Activated B cell treated with CpG ODN at 0.5 μM for 24 hours (primary cell): ENCODE measurements around the gene MAZ. TPM values are rescaled to one million over a fixed set of nuclear protein-coding genes. Genes with fewer than 3 reads are reported as not detected.
A peak's percentile ranks its signal among the peaks of the same experiment; 100 is the strongest.

Experiments
- ATAC-seq: fragments of 200-7000 bp; cut with Tn5 transposase; one replicate; pipeline ENCODE4 v1.10.0; 2021; ENCODE audit warnings: low read depth, mild to moderate bottlenecking, moderate library complexity
- CTCF ChIA-PET: fragments of 350-600 bp; sonication (Branson Sonifier 250); formaldehyde crosslinking; loops from one replicate; lab custom pipeline; 2021; ENCODE audit warnings: antibody characterized with exemption; lab: Charles Lee
- POLR2A ChIA-PET: fragments of 350-600 bp; sonication (Branson Sonifier 250); formaldehyde crosslinking; loops from one replicate; lab custom pipeline; 2021; ENCODE audit warnings: antibody characterized with exemption; lab: Charles Lee
- DNase-seq: peaks from one replicate; pipeline ENCODE4 v3.0.0; 2022
- H3K27ac Mint-ChIP-seq: one replicate; pipeline ENCODE4 v1.8.0; 2020; ENCODE audit warnings: mixed read lengths
- H3K27me3 Mint-ChIP-seq: one replicate; pipeline ENCODE4 v1.8.0; 2021; ENCODE audit warnings: mixed read lengths
- H3K36me3 Mint-ChIP-seq: one replicate; pipeline ENCODE4 v1.8.0; 2021; ENCODE audit warnings: low read depth, mixed read lengths
- H3K4me1 Mint-ChIP-seq: one replicate; pipeline ENCODE4 v1.8.0; 2021; ENCODE audit warnings: mixed read lengths
- H3K4me3 Mint-ChIP-seq: one replicate; pipeline ENCODE4 v1.8.0; 2020; ENCODE audit warnings: mild to moderate bottlenecking, mixed read lengths
- H3K9me3 Mint-ChIP-seq: one replicate; pipeline ENCODE4 v1.8.0; 2020; ENCODE audit warnings: mixed read lengths
- intact Hi-C: fragments of 100-400 bp; cut with micrococcal nuclease; formaldehyde crosslinking; loops from one replicate; pipeline ENCODE4 v1.15.1; 2024
- total RNA-seq: library from RNA; stranded (reverse); gene quantifications from 2 replicates; pipeline ENCODE4 v1.2.3, GENCODE V29; 2022
- TF ChIP-seq, protein P1 (sequence below): fragments of 200-600 bp; IDR thresholded peaks from one replicate; pipeline ENCODE4 v1.8.0; 2022; ENCODE audit warnings: antibody characterized with exemption, mild to moderate bottlenecking

The MAZ gene
- total RNA-seq, 1 donor from 2014 or later, result 187 TPM

DNA sequence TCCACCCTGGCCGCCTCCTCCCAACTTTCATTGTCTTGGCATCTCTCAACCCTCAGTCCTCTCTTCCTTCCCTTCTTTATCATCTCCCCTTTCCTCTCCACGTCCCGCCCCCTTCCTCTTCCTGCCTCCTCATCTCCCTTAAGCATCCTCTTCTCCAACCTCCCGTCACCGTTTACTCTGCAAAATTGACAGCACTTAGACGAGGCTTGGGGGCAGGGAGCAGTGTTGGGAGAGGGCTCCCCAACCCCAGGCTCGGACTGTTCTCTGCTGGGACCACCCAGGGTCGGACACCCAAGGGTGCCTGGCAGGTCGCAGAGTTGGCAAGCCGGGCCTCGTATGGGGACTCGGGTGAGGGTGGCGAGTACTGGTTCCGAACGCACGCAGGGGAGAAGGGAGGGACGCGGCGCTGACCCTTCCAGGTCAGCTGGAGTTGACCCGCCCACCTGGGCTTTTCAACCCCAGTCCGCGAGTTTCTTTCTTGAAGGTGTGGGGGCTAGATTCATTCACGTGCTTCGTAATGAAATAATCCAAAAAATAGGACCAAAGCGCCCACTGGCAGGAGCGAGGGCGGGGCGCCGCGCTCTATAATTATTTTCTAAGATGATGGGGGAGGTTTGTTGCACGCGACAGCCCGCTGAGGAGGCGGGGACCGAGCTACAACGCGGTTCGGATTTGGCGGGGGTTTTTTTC is 8.8 kb downstream of the MAZ start:
- Mint-ChIP-seq H3K36me3 (peaks cover 33% of the 10 kb centered on the region), H3K4me3 (peak overlapping the region; percentile 99), H3K4me1 (peaks cover 71% of the 10 kb centered on the region), H3K27ac (peak overlapping the region; percentile 99), H3K9me3 (no peaks in the 10 kb centered on the region), H3K27me3 (no peaks in the 10 kb centered on the region)
- no peak for DNase-seq
- TF ChIP-seq, protein P1, sequence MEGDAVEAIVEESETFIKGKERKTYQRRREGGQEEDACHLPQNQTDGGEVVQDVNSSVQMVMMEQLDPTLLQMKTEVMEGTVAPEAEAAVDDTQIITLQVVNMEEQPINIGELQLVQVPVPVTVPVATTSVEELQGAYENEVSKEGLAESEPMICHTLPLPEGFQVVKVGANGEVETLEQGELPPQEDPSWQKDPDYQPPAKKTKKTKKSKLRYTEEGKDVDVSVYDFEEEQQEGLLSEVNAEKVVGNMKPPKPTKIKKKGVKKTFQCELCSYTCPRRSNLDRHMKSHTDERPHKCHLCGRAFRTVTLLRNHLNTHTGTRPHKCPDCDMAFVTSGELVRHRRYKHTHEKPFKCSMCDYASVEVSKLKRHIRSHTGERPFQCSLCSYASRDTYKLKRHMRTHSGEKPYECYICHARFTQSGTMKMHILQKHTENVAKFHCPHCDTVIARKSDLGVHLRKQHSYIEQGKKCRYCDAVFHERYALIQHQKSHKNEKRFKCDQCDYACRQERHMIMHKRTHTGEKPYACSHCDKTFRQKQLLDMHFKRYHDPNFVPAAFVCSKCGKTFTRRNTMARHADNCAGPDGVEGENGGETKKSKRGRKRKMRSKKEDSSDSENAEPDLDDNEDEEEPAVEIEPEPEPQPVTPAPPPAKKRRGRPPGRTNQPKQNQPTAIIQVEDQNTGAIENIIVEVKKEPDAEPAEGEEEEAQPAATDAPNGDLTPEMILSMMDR, result no peak
- no peak for ATAC-seq
- intact Hi-C loops, result loop anchor here (5.0 kb wide), 1 partner anchor 1362 kb away; no protein-coding TSS in a partner anchor
- ChIA-PET CTCF (interaction anchor here (0.6 to 2.3 kb wide), 8 partner anchors 7 to 116 kb away, joined by 4 to 23 read pairs (median 5); partner anchors contain the start of gene KIF22), POLR2A (interaction anchor here (0.6 to 8.2 kb wide), 27 partner anchors 7 to 993 kb away, joined by 3 to 147 read pairs (median 5); partner anchors contain the start of genes ALDOA, ATXN2L, CDIPT and CORO1A)

- Mint-ChIP-seq H3K4me1 (peaks cover 71% of the 10 kb centered on the region), H3K36me3 (peaks cover 38% of the 10 kb centered on the region), H3K27ac (peak within 1 kb of the TSS; percentile 99), H3K9me3 (no peaks in the 10 kb centered on the region), H3K27me3 (no peaks in the 10 kb centered on the region), H3K4me3 (peak within 1 kb of the TSS; percentile 99)
- peak; percentile 97 for DNase-seq
- ATAC-seq, result peak; percentile 74
- intact Hi-C loops, result loop anchor here (1.0 to 5.0 kb wide), 8 partner anchors 9 to 1361 kb away; partner anchors contain the start of genes CDIPT, FBXL19 and KIF22
- ChIA-PET CTCF (interaction anchor here (0.6 to 2.3 kb wide), 8 partner anchors 8 to 117 kb away, joined by 4 to 23 read pairs (median 5); partner anchors contain the start of gene KIF22), POLR2A (interaction anchor here (0.6 to 8.2 kb wide), 30 partner anchors 8 to 993 kb away, joined by 3 to 147 read pairs (median 5); partner anchors contain the start of genes ALDOA, ATXN2L, CDIPT and CORO1A)
- TF ChIP-seq, protein P1, result peak; percentile 89
These were observed 9.7 kb downstream of the MAZ start, which contains the start of gene PAGR1 for GRCh38 chr16:29815793-29816693. TSS of gene PAGR1 (plus strand) at chr16:29816152. CDS start at chr16:29816526, 374 bp downstream.

DNA sequence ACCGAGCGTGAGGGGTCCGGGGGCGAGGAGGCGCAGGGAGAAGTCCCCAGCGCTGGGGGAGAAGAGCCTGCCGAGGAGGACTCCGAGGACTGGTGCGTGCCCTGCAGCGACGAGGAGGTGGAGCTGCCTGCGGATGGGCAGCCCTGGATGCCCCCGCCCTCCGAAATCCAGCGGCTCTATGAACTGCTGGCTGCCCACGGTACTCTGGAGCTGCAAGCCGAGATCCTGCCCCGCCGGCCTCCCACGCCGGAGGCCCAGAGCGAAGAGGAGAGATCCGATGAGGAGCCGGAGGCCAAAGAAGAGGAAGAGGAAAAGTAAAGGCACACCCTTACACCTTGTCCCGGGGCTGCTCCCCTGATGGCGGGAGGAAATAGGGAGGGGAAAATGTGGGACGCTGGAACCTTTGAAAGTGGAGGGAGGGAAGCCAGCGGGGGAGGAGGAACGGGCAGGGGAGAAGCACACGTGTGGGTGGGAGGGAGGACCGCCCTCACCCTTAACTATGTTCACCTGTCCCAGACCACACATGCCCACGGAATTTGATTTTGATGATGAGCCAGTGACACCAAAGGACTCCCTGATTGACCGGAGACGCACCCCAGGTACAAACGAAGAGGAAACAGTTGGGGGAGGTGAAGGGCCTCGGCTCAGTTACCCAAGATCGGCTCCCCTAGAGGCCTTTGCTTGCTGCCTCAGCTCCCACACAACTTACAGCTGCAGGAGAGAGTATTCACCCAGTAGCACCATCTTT is 10.5 kb downstream of the MAZ start:
- Mint-ChIP-seq H3K36me3 (peaks cover 37% of the 10 kb centered on the region), H3K27ac (peak overlapping the region; percentile 99), H3K9me3 (no peaks in the 10 kb centered on the region), H3K4me1 (peaks cover 71% of the 10 kb centered on the region), H3K27me3 (no peaks in the 10 kb centered on the region), H3K4me3 (peak overlapping the region; percentile 99)
- POLR2A ChIA-PET, result interaction anchor here (0.5 to 8.2 kb wide), 16 partner anchors 8 to 743 kb away, joined by 3 to 147 read pairs (median 5); partner anchors contain the start of genes CORO1A, KCTD13, KIF22 and MAZ
- ATAC-seq (peak; percentile 3), DNase-seq (no peak)
- TF ChIP-seq, protein P1, result no peak
- CTCF ChIA-PET, result interaction anchor here (0.7 to 2.3 kb wide), 5 partner anchors 9 to 116 kb away, joined by 3 to 23 read pairs (median 4); partner anchors contain the start of gene KIF22
- intact Hi-C loops, result loop anchor here (1.0 to 5.0 kb wide), 8 partner anchors 10 to 1360 kb away; partner anchors contain the start of genes CDIPT, FBXL19 and KIF22

DNA sequence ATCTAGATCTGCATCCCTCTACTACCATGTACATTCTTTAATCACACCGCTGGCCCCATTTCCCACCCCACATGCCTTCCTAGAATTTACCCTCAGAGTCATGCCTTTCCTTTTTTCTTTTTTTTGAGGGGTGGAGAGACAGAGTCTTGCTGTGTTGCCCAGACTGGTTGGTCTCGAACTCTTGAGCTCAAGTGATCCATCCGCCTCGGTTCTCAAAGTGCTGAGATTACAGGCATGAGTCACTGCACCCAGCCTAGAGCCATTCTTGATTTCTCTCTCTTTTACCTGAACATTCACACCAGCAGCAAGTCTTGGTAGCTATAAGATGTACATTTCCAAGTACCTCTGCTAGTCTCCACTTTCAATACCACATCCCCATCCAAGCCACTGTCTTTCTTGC is 11.8 kb downstream of the MAZ start:
- H3K27ac Mint-ChIP-seq, result peak overlapping the region; percentile 64
- no peaks in the 10 kb centered on the region for H3K27me3 Mint-ChIP-seq
- ChIA-PET POLR2A (interaction anchor here (0.6 to 8.2 kb wide), 7 partner anchors 10 to 866 kb away, joined by 3 to 147 read pairs (median 5); partner anchors contain the start of genes KCTD13 and MAZ), CTCF (interaction anchor here (4.5 kb wide), 1 partner anchor 30 kb away, joined by 24 read pairs; no protein-coding TSS in a partner anchor)
- H3K9me3 Mint-ChIP-seq, result no peaks in the 10 kb centered on the region
- peak overlapping the region; percentile 70 for H3K4me3 Mint-ChIP-seq
- TF ChIP-seq, protein P1, result no peak
- no peak for DNase-seq
- H3K4me1 Mint-ChIP-seq, result peaks cover 77% of the 10 kb centered on the region
- H3K36me3 Mint-ChIP-seq, result peaks cover 39% of the 10 kb centered on the region
- no peak for ATAC-seq
- intact Hi-C loops, result loop anchor here (5.0 kb wide), 1 partner anchor 1359 kb away; no protein-coding TSS in a partner anchor
